Uterus (tissue), 2 donors: ENCODE measurements around the gene EYS.

Experiments used
- POLR2A ChIP-seq, 2 donors: fragments of 450-650 bp; IDR thresholded peaks; one replicate each; pipeline ENCODE4 v1.6.1; 2016; ENCODE audit warnings: antibody characterized with exemption in 2 of 2, mild to moderate bottlenecking in 1 of 2, moderate library complexity in 1 of 2
- TF ChIP-seq, protein P1 (sequence below), 4 experiments: fragments of 200-600 bp in 2 of 4; fragments of 450-650 bp in 2 of 4; sonication (generic) in 2 of 4; IDR thresholded peaks; one replicate each; pipeline ENCODE4 v1.5.1; 2016 to 2019; ENCODE audit warnings: antibody characterized with exemption in 4 of 4, mild to moderate bottlenecking in 2 of 4, moderate library complexity in 1 of 4

GRCh38 chr6:64724091-64724490, 982.9 kb downstream of the EYS start:
- TF ChIP-seq, protein P1, sequence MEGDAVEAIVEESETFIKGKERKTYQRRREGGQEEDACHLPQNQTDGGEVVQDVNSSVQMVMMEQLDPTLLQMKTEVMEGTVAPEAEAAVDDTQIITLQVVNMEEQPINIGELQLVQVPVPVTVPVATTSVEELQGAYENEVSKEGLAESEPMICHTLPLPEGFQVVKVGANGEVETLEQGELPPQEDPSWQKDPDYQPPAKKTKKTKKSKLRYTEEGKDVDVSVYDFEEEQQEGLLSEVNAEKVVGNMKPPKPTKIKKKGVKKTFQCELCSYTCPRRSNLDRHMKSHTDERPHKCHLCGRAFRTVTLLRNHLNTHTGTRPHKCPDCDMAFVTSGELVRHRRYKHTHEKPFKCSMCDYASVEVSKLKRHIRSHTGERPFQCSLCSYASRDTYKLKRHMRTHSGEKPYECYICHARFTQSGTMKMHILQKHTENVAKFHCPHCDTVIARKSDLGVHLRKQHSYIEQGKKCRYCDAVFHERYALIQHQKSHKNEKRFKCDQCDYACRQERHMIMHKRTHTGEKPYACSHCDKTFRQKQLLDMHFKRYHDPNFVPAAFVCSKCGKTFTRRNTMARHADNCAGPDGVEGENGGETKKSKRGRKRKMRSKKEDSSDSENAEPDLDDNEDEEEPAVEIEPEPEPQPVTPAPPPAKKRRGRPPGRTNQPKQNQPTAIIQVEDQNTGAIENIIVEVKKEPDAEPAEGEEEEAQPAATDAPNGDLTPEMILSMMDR (IDR thresholded peaks at IDR 0.05) = no peak
- no peak for TF ChIP-seq POLR2A (IDR thresholded peaks at IDR 0.05)
